Measurements from ENCODE around the gene SPTLC1.
"Not testable (repeated sequence)": the region's sequence is repeated elsewhere in the genome, so short reads cannot be mapped to it uniquely, and the experiment has no call there.

Gene SPTLC1

DNA sequence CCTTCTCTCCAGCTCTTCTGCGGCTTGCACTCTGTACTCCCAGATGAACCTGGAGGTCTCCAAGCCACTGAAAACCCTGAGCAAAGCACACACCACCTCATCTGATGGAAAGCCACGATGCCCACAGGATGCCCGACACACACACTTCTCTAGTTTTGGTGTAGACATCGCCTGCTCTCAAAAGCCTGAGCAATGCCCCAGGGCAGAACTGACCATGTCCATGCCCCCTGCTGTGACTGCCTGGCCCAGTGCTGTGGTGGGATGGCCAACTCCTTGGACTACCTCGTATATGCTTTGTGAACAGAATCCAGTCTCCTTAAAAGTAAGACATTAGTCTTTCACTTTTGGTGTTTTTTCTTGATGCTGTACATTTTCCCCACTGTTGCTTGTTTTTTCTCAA lies 81.2 kb downstream of the SPTLC1 start:
- DNase-seq, result no peak

DNA sequence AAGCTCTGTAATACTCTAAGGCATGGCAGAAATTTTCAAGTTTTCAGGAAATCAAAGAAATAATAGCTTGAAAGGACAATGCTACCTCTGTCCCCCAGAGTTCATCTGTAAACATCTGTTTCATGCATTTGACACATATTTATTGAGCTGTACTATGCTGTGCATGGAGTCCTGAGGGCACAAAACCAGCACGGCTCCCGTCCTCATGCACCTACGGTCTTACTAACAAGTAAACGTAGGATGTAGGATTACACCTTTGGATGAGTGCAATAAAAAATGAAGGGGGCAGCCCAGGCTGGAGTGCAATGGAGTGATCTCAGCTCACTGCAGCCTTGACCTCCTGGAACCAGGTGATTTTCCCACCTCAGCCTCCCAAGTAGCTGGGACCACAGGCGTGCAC lies 81.9 kb downstream of the SPTLC1 start:
- no peak for DNase-seq

DNA sequence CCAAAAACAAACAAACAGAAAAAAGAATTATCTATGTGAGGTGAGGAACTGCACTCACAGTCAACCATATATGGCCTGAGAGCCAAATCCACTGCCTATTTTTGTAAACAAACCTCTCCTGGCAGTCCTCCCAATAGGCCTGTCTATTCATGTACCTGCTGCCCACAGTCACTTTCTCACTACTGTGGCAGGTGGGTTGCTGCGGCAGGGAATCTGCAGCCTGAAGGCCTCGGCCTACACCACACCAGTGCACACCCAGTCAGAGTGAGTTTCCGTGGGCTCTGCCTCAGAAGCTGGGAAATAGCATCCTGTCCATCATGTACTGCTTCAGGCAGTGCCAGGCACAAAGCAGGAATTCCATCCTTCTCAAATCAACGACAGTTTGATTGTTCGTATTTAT lies 82.3 kb downstream of the SPTLC1 start:
- DNase-seq, result no peak

DNA sequence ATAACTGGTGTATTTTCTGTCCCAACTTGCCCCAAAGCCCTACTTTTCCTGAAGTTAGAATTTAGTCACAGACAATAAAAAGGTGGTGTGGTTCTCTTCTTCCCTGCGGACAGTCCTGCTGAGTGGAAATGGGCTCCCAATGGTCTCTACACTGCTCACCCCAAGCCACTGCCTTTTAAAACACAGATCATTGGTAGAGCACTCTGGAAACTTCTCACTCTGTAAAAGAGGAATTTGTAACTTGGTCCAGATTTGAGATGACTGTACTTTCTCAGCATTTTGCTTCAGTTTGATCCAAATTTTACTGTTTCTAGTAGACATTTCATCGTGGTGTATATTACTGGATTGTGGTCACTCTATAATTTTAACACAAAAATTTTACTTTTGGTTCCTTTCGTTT lies 84.8 kb downstream of the SPTLC1 start:
- DNase-seq, result no peak

DNA sequence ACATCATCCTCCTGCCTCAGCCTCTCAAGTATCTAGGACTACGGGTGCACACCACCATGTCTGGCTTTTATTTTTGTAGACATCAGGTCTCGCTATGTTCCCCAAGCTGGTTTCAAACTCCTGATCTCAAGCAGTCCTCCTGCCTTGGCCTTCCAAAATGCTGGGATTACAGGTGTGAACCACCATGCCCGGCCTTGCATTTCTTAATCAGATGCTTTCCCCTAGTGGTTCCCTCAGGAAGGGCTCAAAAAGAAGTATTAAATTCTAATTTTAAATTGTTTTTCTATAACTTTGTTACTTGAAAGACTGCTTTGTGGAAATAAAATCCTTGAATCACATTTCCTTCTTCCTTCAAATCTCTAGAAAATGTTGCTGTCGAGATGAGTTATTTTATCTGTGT lies 85.7 kb downstream of the SPTLC1 start:
- no peak for DNase-seq

DNA sequence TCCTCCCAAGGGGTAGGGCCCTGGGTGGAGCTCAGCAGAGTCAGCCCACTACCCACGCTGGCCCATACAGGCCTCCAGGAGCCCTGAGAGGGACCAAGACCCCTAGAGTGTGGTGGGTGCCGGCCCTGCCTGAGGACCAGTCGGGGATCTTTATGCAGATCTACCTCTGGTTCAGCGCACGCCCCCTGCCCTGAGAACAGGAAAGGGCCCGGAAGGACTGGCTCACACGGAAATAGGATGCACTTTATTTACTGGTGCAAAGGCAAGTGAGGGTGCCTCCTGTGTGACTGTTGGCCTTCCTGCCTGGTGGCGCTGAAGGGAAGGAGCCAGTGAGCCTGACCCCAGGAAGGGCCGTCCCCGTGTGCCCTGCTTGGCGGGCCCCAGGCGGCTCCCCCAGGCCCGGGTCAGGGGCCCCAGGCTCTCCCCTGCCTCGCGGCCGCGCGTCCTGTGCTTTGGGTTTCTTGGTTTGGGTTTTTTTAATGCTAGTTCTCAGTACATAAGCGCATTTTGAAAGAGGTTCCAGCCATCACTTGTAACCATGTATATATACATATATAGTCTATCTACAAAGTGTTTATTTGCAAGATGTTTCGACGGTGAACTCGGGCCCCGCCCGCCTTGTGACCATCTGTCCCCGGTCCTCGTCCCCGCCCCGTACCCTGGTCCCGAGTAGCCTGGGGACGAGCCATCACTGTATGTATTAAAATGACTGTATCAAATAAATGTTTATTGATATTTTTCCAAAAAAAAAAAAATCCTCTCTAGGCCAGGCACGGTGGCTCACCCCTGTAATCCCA lies 88.8 kb downstream of the SPTLC1 start:
- DNase-seq, result no peak

DNA sequence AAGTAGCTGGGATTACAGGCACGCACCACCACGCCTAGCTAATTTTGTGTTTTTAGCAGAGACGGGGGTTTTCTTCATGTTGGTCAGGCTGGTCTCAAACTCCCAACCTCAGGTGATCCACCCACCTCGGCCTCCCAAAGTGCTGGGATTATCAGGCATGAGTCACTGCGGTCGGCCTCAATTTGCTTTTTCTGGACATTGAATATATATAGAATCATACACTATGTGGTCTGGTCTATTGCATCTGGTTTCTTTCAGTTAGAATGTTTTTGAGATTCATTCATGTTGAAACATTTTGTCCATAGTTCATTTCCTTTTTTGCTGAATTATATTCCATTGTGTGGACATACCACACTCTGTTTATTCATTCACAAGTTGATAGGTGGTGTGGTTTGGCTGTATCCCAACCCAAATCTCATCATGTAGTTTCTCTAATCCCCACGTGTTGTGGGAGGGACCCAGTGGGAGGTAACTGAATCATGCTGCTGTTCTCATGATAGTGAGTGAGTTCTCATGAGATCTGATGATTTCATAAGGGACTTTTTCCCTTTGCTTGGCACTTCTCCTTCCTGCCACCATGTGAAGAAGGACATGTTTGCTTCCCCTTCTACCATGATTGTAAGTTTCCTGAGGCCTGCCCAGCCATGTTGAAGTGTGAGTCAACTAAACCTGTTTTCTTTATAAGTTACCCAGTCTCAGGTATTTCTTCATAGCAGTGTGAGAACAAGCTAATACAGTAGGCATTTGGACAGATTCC lies 93.2 kb downstream of the SPTLC1 start:
- not testable (repeated sequence) for DNase-seq

DNA sequence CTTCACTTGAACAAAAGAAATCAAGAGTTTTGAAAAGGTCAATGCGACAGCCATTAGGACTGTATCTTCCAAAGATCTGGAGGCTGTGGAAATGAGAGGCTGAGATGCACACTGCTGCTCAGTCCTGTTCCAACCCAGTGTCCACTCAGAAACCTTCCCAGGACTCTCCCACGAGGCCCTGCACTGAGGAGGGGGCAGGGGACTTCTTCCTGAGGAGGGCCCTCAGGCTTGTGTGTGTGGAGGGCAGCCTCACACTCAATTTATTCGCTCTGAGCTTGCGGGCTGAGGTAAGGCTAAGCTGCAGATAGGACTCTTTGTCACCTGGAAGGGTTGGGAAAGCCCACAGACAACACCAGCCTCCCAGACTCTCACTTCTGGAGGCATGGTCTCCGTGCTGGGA lies 95.6 kb downstream of the SPTLC1 start:
- no peak for DNase-seq

DNA sequence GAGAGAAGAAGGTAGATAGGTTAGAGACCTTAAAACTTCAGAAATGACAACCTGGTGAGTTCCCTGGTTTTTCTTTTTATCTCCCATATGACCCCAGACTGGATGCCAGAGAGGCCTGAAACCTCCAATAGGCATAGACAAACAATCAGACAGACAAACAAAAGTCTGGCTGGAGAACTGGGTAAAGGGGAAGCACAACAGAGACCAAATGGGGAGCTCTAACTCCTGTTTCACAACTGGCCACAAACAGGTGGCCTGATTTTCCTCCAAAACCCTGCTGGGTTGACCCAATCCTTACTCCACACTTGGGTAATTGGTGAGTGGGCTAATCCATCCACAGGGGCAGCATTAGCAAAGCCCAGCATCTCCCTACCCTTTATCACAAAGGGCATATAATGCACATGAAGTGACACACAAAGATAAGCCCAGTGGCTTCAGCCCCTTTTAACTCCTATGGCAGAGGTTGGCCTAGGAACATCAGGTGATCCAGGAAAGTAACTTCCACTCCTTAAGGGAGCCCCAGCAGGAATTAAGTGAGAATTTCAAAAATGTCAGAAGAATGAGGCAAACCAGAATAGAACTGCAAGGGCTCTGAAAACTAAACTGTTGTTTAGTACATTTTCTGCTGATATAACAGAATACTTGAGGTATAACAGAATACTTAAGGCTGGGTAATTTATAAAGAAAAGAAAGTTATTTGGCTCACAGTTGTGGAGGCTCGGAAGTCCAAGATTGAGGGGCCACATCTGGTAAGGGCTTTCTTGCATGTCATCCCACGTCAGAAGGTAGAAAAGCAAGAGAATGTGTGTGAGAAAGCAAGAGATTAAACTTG lies 104.3 kb downstream of the SPTLC1 start:
- DNase-seq, result no peak

DNA sequence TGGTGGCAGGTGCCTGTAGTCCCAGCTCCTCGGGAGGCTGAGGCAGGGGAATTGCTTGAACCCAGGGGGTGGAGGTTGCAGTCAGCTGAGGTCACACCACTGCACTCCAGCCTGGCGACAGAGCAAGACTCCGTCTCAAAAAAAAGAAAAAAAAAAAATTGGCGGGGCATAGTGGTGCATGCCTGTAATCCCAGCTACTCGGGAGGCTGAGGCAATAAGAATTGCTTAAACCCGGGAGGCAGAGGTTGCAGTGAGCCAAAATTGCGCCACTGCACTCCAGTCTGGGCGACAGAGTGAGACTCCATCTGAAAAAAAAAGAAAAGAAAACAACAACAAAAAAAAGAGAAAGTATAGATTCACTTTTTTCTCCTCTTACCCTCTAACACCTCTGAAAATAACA lies 105.0 kb downstream of the SPTLC1 start:
- not testable (repeated sequence) for DNase-seq

DNA sequence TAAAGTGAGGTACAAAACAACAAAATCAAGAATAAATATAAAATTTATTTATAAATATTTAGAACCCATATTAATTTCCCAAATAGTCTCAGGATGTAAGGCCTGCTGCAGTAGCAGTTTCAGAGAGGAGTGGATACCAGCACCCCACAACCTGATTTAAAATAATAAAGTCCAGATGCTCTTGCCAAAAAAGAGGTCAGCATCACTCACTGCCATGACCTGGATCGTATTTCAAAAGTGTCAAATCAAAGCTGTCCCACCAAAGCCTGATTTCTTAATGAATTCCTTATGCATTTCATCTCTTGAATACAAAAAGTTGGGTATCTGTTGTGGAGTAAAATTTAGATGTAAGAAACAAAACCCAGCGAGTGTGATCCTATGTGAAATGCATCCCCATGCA lies 107.2 kb downstream of the SPTLC1 start:
- no peak for DNase-seq

DNA sequence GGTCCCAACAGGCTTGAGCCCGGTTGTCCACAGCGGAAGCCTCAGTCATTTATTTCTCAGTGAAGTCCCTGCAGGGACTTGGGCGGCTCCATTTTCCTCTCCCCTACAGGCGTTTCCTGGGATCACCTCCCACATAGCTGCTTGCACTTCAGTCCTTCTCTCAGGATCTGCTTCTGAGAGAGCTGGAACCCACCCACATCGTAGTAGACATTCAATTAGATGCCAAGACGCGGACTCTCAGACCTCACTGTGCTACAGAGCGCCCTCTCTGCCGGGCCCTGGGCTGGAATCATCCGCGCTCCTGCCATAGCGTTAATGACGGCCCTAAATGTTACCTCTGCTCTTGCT lies 111.2 kb downstream of the SPTLC1 start:
- no peak for DNase-seq

DNA sequence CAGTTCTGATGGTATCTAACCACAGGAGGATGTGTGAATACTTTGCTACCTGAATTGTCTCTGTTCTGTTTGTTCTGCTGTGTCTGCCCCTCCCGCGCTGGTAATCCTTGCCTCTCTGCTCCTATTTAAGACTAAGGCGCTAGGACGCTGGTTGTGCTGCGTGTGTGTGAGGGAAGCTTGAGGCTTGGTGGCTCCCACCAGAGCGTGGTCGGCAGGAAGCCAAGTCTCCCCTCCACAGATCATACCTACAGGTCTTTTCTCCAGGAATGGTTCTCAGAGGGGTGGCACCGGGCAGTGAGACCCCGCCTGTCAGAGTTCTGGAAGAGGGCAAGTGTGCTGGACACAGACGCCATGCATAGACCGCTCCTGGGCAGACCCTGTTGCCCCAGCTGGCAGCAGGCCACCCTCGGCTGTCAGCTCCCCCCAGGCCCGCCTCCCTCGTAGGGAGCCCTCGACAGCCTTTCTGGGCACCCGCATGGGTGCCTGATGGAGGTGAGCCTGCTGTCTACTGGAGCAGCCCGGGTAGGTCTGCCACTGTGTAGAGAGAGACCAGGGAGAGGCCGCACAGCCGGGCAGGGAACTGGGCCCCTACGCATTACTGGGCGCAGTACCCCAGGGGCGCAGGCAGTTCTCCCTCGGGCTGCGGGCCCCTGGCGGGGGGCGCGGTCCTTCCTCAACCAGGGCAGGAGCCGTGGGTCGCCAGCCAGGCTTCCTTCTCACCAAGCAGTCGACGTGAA lies 111.7 kb downstream of the SPTLC1 start:
- no peak for DNase-seq

DNA sequence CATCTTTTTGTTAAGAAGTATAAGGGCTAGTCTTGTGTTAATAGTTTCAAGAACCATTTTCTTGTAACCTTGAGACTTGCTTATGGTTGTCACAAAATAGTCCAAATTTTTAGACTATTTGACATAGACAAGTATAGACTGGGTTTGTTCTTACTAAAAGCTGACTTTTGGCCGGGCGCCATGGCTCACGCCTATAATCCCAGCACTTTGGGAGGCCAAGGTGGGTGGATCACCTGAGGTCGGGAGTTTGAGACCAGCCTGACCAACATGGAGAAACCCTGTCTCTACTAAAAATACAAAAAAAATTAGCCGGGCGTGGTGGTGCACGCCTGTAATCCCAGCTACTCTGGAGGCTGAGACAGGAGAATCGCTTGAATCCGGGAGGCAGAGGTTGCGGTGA lies 113.3 kb downstream of the SPTLC1 start:
- not testable (repeated sequence) for DNase-seq

DNA sequence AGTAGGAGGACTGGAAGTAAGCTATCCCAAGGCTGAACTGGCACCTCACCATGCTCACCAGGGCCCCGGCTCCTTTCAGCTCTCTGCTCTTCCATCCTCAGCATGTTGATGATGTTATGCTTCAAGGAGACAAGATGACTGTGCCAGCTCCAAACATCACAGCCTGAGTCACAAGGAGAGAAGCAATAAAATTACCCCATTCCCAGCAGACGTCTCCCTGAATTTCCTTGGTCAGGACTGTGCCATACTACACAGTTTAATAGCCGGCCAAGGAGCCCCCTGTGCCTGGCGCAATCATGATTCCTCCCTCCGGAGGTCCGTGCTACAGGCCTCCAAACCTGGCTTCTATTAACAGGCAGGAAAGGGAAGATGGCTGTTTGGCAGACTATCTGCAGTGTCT lies 114.0 kb downstream of the SPTLC1 start:
- DNase-seq, result no peak

DNA sequence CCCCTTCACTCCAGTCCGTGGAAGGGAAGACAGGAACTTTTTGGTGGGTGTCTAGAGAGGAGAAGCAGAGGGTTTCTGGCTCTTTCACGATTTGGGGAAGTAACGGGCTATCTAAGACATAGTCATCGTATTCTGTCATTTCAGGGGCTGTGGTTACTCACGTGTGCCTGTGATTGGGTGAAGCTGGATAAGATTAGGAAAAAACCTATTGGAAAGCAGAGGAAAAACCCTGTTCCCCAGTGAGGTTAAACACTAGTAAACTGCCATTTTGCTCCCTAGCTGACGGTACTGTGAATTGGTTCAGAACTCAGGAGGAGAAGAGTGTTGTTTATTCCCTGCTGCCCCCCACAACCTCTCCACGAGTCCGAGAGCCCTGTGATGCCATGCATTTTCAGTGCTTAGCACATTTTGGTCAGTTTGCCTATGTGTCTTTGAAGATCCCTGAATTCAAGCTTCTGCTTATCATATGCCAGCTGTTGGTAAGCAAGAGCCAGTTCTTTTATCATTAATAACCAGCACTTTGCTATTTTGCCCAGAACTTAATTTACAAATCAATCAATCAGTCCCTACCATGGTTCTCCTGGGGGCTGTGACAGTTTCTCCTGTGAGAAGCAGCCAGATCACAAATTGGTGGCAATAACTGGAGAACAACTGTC lies 120.1 kb downstream of the SPTLC1 start:
- DNase-seq, result no peak

DNA sequence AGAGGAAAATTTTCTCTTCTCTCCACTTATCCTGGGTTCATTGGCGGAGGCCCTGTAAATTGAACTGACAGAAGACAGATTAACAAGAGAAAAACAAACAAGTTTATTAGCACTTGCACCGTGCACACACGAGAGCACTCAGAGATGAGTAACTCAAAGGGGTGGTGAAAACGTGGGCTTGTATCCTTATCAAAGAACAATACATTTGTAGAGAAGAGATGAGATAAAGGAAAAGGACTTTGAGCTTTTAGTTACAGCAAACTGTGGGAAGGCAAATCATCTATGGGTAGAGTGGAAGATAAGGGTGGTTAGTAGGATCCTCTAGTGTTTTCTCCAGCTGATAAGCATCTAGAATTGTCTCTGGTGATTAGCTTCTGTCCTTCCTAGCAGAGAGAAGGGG lies 120.8 kb downstream of the SPTLC1 start:
- DNase-seq, result no peak

DNA sequence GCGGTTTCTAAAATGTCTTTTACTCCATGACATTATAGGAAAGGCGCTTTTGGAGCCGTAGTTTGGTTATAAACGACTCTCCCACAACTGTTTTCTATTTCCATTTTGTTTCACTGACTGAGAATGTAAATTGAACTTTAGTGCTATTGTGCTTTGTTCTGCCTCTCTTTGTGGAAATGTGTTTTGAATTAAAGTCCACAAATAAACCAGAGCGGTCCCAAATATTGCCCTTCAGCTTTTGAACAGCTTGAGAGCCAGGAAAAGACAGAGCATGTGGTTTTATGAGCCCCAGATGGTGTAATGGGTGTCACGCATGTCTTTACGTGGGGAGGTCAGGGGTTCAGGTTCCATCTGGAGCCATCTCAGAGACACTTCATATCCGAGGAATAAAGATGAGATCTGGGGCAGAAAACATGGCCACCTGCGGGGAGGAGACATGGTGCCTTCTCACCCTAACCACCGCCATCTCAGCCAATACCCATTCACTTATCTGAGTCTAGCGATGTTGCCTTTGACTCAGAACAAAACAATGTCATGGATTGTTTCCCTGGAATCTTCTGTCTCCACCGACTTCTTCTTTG lies 122.7 kb downstream of the SPTLC1 start:
- DNase-seq, result no peak

DNA sequence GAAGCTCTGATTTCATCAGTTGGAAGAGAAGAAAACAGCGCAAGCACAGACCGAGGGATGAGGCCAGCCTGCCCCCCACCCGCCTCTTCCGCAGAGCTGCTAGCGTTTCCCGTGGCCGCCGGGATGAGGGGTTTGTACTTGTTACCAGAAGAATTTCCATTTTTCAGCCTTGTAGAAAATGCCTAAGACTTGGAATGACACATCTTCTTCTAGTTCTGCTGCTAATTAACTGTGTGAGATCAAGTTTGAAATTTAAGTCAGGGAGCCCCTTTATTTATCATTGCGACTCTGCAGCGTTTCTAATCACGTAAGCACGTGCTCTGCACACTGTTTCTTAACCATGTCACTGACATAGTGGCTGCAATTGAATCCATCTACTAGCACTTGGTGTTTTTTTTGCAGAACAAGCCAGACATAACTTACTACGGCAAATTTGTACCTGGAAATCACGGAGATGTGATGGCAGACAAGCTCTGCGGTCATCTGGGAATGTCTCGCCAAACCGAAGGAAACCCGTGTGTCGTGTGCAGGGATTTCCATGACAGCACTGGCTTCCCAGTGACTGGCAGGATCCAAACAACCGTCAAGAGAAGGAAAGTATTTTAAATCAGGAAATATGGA lies 123.4 kb downstream of the SPTLC1 start:
- no peak for DNase-seq

DNA sequence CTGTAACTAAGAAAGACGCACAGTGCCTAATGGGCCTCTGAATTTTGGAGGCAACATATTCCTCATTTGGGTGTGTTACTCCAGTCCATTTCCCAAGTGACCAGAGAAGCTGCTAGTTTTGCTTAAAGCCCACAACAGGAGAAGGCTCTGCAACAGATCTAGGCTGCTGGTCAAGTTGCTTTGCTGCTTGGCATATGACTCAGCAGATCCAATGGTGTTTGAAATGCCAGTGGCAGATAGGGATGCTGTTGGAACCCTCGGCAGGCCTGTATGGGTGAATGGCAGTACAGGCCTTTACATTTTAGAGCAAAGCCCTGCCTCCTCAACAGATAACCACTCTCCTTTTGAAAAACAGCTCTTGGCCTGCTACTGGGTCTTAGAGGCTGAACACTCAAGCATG lies 129.0 kb downstream of the SPTLC1 start:
- no peak for DNase-seq

DNA sequence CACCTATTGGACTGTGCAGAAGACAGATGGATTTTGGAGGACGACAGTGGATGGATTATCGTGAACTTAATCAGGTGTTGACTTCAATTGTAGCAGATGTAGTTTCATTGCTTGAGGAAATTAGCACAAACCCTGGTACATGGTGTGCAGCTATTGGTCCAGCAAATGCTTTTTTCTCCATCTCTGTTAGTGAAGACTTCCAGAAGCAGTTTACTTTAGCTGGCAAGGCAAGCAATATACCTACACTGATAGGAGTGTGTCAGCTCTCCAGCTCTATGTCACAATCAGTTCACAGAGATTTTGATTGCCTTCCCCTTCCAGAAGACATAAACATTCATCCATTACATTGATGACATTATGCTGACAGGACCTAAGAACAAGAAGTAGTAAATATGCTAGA lies 129.5 kb downstream of the SPTLC1 start:
- no peak for DNase-seq

All from right kidney (tissue), 1 donor.